IMR-90 (cell line): ENCODE data around the gene LRRC8C. TPM values are rescaled to one million over a fixed set of nuclear protein-coding genes. Genes with fewer than 3 reads are reported as not detected.

Source experiments
- ATAC-seq: fragments of 200-7000 bp; cut with Tn5 transposase; 2 replicates; pipeline ENCODE4 v1.9.1; 2020; ENCODE audit warnings: low read depth, mild to moderate bottlenecking, moderate library complexity
- BruUV-seq: library from RNA; stranded (reverse); fragments of 400-500 nt; replicated peaks from 2 replicates; lab custom pipeline; 2021; lab: Mats Ljungman, UMichigan
- CTCF ChIA-PET: fragments of 300-600 bp; formaldehyde crosslinking; extraction: SDS; loops from one replicate; lab custom pipeline; 2021; ENCODE audit warnings: antibody characterized with exemption; lab: Yijun Ruan, JAX
- POLR2A ChIA-PET: fragments of 300-600 bp; sonication (Branson Sonifier 250); formaldehyde crosslinking; loops from one replicate; lab custom pipeline; 2022; ENCODE audit warnings: antibody characterized with exemption; ENCODE audit not compliant: unreplicated experiment; lab: Charles Lee
- DNase-seq: peaks from one replicate; pipeline ENCODE4 v3.0.0; 2013
- H2AFZ ChIP-seq: replicated peaks from 2 replicates; pipeline ENCODE3; 2013; ENCODE audit warnings: low read length, mild to moderate bottlenecking; ENCODE audit not compliant: poor library complexity
- H2AK5ac ChIP-seq: 2 replicates; pipeline ENCODE4 v1.6.1; 2013; ENCODE audit warnings: low read depth, low read length, inconsistent platforms
- H2AK9ac ChIP-seq: replicated peaks from 2 replicates; pipeline ENCODE3; 2013; ENCODE audit warnings: mild to moderate bottlenecking, low read depth, low read length, moderate library complexity; ENCODE audit not compliant: poor library complexity
- H2BK120ac ChIP-seq: 2 replicates; pipeline ENCODE4 v1.6.1; 2013; ENCODE audit warnings: low read depth, low read length, inconsistent platforms
- H2BK15ac ChIP-seq: 3 replicates; pipeline ENCODE4 v1.6.1; 2013; ENCODE audit warnings: low read depth, low read length, inconsistent platforms
- H2BK20ac ChIP-seq: 2 replicates; pipeline ENCODE4 v1.6.1; 2013; ENCODE audit warnings: low read depth, mild to moderate bottlenecking, inconsistent platforms, low read length, moderate library complexity
- H2BK5ac ChIP-seq: 2 replicates; pipeline ENCODE4 v1.6.1; 2013; ENCODE audit warnings: mild to moderate bottlenecking, low read depth, low read length, inconsistent platforms; ENCODE audit not compliant: poor library complexity, severe bottlenecking
- H3K14ac ChIP-seq: replicated peaks from 2 replicates; pipeline ENCODE4 v1.6.1; 2013; ENCODE audit warnings: low read depth, low read length, inconsistent platforms
- H3K18ac ChIP-seq: 2 replicates; pipeline ENCODE4 v1.6.1; 2013; ENCODE audit warnings: low read depth, low read length, control low read depth
- H3K23ac ChIP-seq: 2 replicates; pipeline ENCODE4 v1.6.1; 2013; ENCODE audit warnings: low read depth, low read length, inconsistent platforms
- H3K27ac ChIP-seq: 2 replicates; pipeline ENCODE4 v1.5.1; 2013; ENCODE audit warnings: mild to moderate bottlenecking, control low read depth, low read length; ENCODE audit not compliant: insufficient read depth
- H3K27me3 ChIP-seq: 2 replicates; pipeline ENCODE4 v1.6.1; 2013; ENCODE audit warnings: low read length; ENCODE audit not compliant: control insufficient read depth, insufficient read depth
- H3K36me3 ChIP-seq: 2 replicates; pipeline ENCODE4 v1.6.1; 2013; ENCODE audit warnings: low read length, mixed read lengths; ENCODE audit not compliant: control insufficient read depth, insufficient read depth
- H3K4ac ChIP-seq: 2 replicates; pipeline ENCODE4 v1.6.1; 2013; ENCODE audit warnings: low read depth, low read length, inconsistent platforms
- H3K4me1 ChIP-seq: 2 replicates; pipeline ENCODE4 v1.6.1; 2013; ENCODE audit warnings: low read length, mixed read lengths; ENCODE audit not compliant: control insufficient read depth, insufficient read depth
- H3K4me2 ChIP-seq: 2 replicates; pipeline ENCODE4 v1.6.1; 2013; ENCODE audit warnings: low read depth, mild to moderate bottlenecking, control low read depth, low read length, moderate library complexity
- H3K4me3 ChIP-seq: 2 replicates; pipeline ENCODE4 v1.5.1; 2013; ENCODE audit warnings: low read depth, mild to moderate bottlenecking, control low read depth, low read length, moderate library complexity; ENCODE audit not compliant: insufficient read depth
- H3K56ac ChIP-seq: 2 replicates; pipeline ENCODE4 v1.6.1; 2013; ENCODE audit warnings: low read length, inconsistent platforms; ENCODE audit not compliant: insufficient read depth; ENCODE audit errors: extremely low read depth
- H3K79me1 ChIP-seq, 2 experiments: 2 replicates each; pipeline ENCODE4 v1.6.1; 2013; ENCODE audit warnings: low read length in 2 of 2, inconsistent platforms in 1 of 2, low read depth in 1 of 2
- H3K9ac ChIP-seq: 2 replicates; pipeline ENCODE4 v1.6.1; 2013; ENCODE audit warnings: low read depth, low read length, control low read depth
- H3K9me1 ChIP-seq: 2 replicates; pipeline ENCODE4 v1.6.1; 2013; ENCODE audit warnings: low read length, inconsistent platforms; ENCODE audit not compliant: insufficient read depth
- H3K9me3 ChIP-seq: 2 replicates; pipeline ENCODE4 v1.6.1; 2013; ENCODE audit warnings: low read length; ENCODE audit not compliant: control insufficient read depth, insufficient read depth
- H4K20me1 ChIP-seq: 2 replicates; pipeline ENCODE4 v1.6.1; 2013; ENCODE audit warnings: low read length, inconsistent platforms; ENCODE audit not compliant: insufficient read depth
- H4K5ac ChIP-seq: 2 replicates; pipeline ENCODE4 v1.6.1; 2013; ENCODE audit warnings: mild to moderate bottlenecking, low read depth, low read length, control low read depth
- H4K8ac ChIP-seq, 2 experiments: 2 replicates each; pipeline ENCODE4 v1.6.1; 2013; ENCODE audit warnings: low read depth in 2 of 2, low read length in 2 of 2, control low read depth in 1 of 2, inconsistent platforms in 1 of 2
- H4K91ac ChIP-seq: 2 replicates; pipeline ENCODE4 v1.6.1; 2013; ENCODE audit warnings: low read depth, low read length, inconsistent platforms; ENCODE audit not compliant: insufficient read depth
- FOS ChIP-seq: fragments of 150-350 bp; IDR thresholded peaks from 2 replicates; pipeline ENCODE4 v1.6.1; 2016; ENCODE audit warnings: low read depth, low read length
- MAZ ChIP-seq: IDR thresholded peaks from 2 replicates; pipeline ENCODE4 v1.6.1; 2012; ENCODE audit warnings: low read depth, mild to moderate bottlenecking, low read length, improper control_type of control experiment, moderate library complexity, borderline replicate concordance
- RAD21 ChIP-seq: IDR thresholded peaks from 2 replicates; pipeline ENCODE4 v1.6.1; 2012; ENCODE audit warnings: low read length, improper control_type of control experiment
- WGBS, 2 experiments: methylation state at CpG; one replicate each; pipeline versions ENCODE4 v1.1.5 to v1.1.7; 2013; ENCODE audit warnings: missing lambda C conversion rate in 2 of 2; ENCODE audit not compliant: insufficient read length in 1 of 2; ENCODE audit errors: extremely low coverage in 2 of 2; 5-methylcytosine and 5-hydroxymethylcytosine counted together
- dilution Hi-C: fragments of 300-500 bp; cut with HindIII; formaldehyde crosslinking; loops from one replicate; pipeline ENCODE4 v1.14.3; 2018; ENCODE audit warnings: low sequenced_read_pairs; ENCODE audit not compliant: unreplicated experiment
- in situ Hi-C: fragments of 300-500 bp; cut with MboI; formaldehyde crosslinking; loops from 3 replicates; pipeline ENCODE4 v1.14.3; 2019; ENCODE audit warnings: low sequenced_read_pairs, inconsistent platforms, mixed read lengths
- intact Hi-C: fragments of 100-400 bp; cut with micrococcal nuclease; formaldehyde crosslinking; loops from 2 replicates; pipeline ENCODE4 v1.10.0; 2022
- polyA plus RNA-seq, 3 experiments: library from polyadenylated mRNA; depleted of rRNA; stranded (reverse); fragments of >200 nt; gene quantifications; 2 replicates each; pipeline ENCODE4 v1.2.3, GENCODE V29; 2012; ENCODE audit warnings: low replicate concordance in 1 of 3
- total RNA-seq: library from RNA; depleted of rRNA; stranded (reverse); fragments of >200 nt; gene quantifications from 2 replicates; pipeline ENCODE4 v1.2.3, GENCODE V29; 2012

Gene LRRC8C
- total and polyA plus RNA-seq, 2 of the 4 experiments (the other 2 are of a cell fraction), result 6.5 to 12.9 TPM

DNA sequence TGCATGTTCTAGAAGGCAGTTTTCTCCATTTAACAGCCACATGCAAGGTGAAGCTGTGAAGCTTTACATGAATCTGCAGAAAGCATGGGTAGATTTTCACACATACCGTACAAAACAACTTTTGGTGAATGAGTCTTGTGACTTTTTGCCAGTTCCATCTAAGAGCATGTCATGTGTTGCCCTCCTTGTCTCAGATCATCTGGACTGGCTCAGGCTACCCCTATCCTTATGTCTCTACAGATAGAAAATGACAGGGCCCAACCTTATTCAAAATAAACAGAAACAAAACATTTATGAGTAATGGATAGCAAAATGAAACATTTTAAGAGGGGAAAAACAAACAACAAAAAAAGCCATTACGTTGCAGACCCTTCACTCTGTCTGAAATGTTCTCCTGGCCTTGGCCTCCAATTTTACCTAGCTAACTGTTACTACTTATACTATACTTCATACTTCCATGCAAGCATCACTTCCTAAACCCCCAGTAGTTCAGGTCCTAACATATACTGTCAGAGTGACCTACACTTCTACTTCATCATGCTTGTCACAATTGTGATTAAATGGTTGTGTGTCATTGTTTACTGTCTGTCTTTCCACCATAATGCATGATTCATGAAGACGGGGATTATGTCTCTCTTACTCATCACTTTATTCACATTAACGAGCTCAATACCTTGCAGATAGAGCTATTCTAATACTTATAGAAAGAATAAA is 39.0 kb downstream of the LRRC8C start:
- H3K4me2 ChIP-seq, result peak overlapping the region; percentile 29; the same call in 1 of the 2 replicates
- H3K23ac ChIP-seq, result no peak overlapping the region
- H3K4ac ChIP-seq, result no peak overlapping the region; the same call in 1 of the 2 replicates
- H4K8ac ChIP-seq, result no peak overlapping the region
- dilution Hi-C loops (no loop called here), intact Hi-C loops (no loop called here), in situ Hi-C loops (no loop called here)
- no peak overlapping the region for H3K9ac ChIP-seq
- TF ChIP-seq MAZ (no peak), FOS (peak; percentile 83), RAD21 (no peak)
- no peak overlapping the region for H3K4me3 ChIP-seq
- H3K36me3 ChIP-seq, result no peaks in the 10 kb centered on the region
- no peak overlapping the region for H2AK5ac ChIP-seq
- no peak overlapping the region for H2BK15ac ChIP-seq
- H4K5ac ChIP-seq, result no peak overlapping the region
- no peak overlapping the region for H3K27ac ChIP-seq
- peaks cover 5% of the 10 kb centered on the region; the same call in 1 of the 2 replicates for H3K9me1 ChIP-seq
- no TSS peak for BruUV-seq
- no peaks in the 10 kb centered on the region for H3K9me3 ChIP-seq
- POLR2A ChIA-PET, result no interaction called here
- no peak overlapping the region for H2BK120ac ChIP-seq
- no peak overlapping the region for H3K56ac ChIP-seq
- DNase-seq (peak; percentile 66), ATAC-seq (peak; percentile 21)
- no peak overlapping the region for H2BK20ac ChIP-seq
- CTCF ChIA-PET, result interaction anchor here (0.6 to 1.0 kb wide), 2 partner anchors 30 to 91 kb away, joined by 3 read pairs; no protein-coding TSS in a partner anchor
- H2AK9ac ChIP-seq, result no peak overlapping the region
- H3K4me1 ChIP-seq, result peaks cover 2% of the 10 kb centered on the region; the same call in 1 of the 2 replicates
- H3K79me1 ChIP-seq, result peaks cover 33 to 63% of the 10 kb centered on the region in 2 experiments
- H4K20me1 ChIP-seq, result peaks cover 27% of the 10 kb centered on the region
- 0 out of 2 replicates have a peak overlapping the region, but pooled peaks have one; percentile 24 for H3K14ac ChIP-seq
- peak overlapping the region; percentile 47; the same call in 1 of the 2 replicates for H3K18ac ChIP-seq
- H3K27me3 ChIP-seq, result no peaks in the 10 kb centered on the region
- no peak overlapping the region for H2BK5ac ChIP-seq
- H4K91ac ChIP-seq, result no peak overlapping the region
- WGBS, 2 experiments, result no CpG with 5 or more reads among the region's 4 CpGs
- no peak overlapping the region for H2AFZ ChIP-seq
